ENCODE measurements around the gene THSD4.

DNA sequence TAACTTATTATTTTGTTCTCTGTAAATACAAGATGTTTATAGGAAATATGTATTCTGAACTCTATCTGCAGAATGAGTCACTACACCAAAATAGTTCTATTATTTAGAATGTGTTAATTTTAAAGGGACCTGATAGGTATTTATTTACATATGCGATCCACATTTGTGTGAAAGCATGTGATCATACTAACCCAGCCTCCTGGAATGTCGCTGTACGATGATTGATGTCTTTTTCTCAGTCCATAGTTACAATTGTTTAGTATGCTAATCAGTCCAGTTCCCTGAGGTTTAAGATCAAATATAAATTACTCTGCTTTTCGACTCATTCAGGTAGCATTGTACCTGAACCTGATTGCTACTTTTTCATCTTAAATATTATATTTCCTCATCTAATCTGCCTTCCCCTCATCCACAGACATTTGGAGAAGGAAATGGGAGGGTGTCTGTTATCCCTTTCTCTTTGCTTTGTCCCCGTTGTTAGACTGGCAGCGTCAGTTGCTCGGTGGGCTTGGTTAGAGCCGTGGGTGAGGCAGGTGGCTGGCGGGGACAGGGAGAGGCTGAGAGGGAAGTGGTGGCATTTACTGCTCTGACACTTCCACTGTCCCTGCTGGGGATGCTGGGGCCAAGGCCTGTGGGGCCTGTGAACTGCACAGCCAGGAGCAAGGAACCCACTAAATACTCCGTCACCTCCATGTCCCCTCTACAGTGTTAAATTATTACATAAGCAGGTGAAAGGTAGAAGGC lies 667.3 kb downstream of the THSD4 start:
- TF ChIP-seq, protein P1, sequence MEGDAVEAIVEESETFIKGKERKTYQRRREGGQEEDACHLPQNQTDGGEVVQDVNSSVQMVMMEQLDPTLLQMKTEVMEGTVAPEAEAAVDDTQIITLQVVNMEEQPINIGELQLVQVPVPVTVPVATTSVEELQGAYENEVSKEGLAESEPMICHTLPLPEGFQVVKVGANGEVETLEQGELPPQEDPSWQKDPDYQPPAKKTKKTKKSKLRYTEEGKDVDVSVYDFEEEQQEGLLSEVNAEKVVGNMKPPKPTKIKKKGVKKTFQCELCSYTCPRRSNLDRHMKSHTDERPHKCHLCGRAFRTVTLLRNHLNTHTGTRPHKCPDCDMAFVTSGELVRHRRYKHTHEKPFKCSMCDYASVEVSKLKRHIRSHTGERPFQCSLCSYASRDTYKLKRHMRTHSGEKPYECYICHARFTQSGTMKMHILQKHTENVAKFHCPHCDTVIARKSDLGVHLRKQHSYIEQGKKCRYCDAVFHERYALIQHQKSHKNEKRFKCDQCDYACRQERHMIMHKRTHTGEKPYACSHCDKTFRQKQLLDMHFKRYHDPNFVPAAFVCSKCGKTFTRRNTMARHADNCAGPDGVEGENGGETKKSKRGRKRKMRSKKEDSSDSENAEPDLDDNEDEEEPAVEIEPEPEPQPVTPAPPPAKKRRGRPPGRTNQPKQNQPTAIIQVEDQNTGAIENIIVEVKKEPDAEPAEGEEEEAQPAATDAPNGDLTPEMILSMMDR (conservative IDR thresholded peaks at IDR 0.05), result no peak
- TF ChIP-seq EZH2 (IDR thresholded peaks at IDR 0.05; ENCODE audit: low read depth), result no peak
